ENCODE measurements around the gene BCL3.

Gene BCL3

DNA sequence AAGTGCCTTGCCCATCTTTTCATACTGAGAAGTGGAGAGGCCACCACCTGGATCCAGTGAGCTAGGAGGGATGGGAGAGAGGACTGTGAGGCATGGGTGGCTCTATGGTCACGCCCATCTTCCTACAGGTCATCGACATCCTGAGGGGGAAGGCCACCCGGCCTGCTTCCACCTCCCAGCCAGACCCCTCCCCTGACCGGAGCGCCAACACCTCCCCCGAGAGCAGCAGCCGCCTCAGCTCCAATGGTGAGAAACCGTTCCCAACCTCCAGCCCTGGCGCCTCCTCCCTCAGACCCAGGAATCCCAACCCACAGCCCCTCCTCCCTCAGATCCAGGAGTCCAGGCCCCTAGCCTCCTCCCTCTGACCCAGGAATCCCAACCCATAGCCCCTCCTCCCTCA lies 10.1 kb downstream of the BCL3 start:
- TF ChIP-seq, protein P1, sequence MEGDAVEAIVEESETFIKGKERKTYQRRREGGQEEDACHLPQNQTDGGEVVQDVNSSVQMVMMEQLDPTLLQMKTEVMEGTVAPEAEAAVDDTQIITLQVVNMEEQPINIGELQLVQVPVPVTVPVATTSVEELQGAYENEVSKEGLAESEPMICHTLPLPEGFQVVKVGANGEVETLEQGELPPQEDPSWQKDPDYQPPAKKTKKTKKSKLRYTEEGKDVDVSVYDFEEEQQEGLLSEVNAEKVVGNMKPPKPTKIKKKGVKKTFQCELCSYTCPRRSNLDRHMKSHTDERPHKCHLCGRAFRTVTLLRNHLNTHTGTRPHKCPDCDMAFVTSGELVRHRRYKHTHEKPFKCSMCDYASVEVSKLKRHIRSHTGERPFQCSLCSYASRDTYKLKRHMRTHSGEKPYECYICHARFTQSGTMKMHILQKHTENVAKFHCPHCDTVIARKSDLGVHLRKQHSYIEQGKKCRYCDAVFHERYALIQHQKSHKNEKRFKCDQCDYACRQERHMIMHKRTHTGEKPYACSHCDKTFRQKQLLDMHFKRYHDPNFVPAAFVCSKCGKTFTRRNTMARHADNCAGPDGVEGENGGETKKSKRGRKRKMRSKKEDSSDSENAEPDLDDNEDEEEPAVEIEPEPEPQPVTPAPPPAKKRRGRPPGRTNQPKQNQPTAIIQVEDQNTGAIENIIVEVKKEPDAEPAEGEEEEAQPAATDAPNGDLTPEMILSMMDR (IDR thresholded peaks at IDR 0.05), result no peak
- peak overlapping the region; percentile 58 for H3K27ac ChIP-seq
- H3K36me3 ChIP-seq, result peaks cover 67% of the 10 kb centered on the region
- peaks cover 39 to 59% of the 10 kb centered on the region in 2 experiments for H3K4me1 ChIP-seq (ENCODE audit: control insufficient read depth in 1 of 2, insufficient read depth in 1 of 2, low read depth in 1 of 2, low read length in 1 of 2)
- H3K27me3 ChIP-seq, result no peaks in the 10 kb centered on the region
- H3K9me3 ChIP-seq, result no peaks in the 10 kb centered on the region
- H3K4me3 ChIP-seq (ENCODE audit: low read depth in 1 of 2, low read length in 1 of 2), result no peak overlapping the region

DNA sequence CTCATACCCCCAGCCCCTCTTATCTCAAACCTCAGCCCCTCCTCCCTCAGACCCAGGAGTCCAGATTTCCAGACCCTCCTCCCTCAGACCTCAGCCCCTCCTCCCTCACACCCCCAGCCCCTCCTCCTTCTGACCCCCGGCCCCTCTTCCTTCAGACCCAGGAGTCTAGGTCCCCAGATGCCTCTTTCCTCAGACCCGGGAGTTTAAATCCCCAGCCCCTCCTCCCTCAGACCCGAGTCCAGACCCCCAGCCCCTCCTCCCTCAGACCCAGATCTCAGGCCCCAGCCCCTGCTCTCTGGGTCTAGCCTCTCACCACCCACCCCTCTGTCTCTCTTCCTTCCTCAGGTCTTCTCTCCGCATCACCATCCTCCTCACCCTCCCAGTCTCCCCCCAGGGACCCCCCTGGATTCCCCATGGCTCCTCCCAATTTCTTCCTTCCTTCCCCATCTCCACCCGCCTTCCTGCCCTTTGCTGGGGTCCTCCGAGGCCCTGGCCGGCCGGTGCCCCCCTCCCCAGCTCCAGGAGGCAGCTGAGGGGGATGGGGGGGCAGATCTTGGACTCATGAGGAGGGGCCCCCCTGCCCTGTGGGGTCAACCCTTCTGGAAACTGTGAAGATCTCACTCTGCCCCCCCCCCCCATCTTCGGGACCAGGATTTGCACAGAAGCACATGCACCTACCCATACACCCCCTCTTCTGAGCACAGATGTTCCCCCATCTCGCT lies 10.7 kb downstream of the BCL3 start:
- no peaks in the 10 kb centered on the region for H3K27me3 ChIP-seq
- peak overlapping the region; percentile 58 for H3K27ac ChIP-seq
- H3K4me3 ChIP-seq (ENCODE audit: low read depth in 1 of 2, low read length in 1 of 2), result no peak overlapping the region
- TF ChIP-seq, protein P1 (IDR thresholded peaks at IDR 0.05), result no peak
- no peaks in the 10 kb centered on the region for H3K9me3 ChIP-seq
- peaks cover 67% of the 10 kb centered on the region for H3K36me3 ChIP-seq
- H3K4me1 ChIP-seq (ENCODE audit: control insufficient read depth in 1 of 2, insufficient read depth in 1 of 2, low read depth in 1 of 2, low read length in 1 of 2), result peaks cover 45 to 61% of the 10 kb centered on the region in 2 experiments

DNA sequence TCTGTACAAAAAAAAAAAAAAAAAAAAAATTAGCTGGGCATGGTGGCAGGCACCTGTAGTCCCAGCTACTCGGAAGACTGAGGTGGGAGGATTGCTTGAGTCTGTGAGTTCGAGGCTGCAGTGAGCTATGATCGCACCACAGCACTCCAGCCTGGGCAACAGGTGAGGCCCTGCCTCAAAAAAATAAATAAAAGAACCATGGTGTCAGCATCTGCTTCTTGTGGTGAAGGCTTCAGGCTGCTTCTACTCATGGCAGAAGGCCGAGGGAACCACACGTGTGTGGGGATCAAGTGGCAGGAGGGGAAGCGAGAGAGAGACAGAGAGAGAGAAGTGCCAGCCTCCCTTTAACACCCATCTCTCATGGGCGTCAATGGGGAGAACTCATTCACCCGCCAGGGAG lies 13.5 kb downstream of the BCL3 start:
- Histone ChIP-seq H3K9me3 (no peaks in the 10 kb centered on the region), H3K27ac (peak overlapping the region; percentile 89), H3K4me1 (ENCODE audit: control insufficient read depth in 1 of 2, insufficient read depth in 1 of 2, low read depth in 1 of 2, low read length in 1 of 2) (peaks cover 46 to 63% of the 10 kb centered on the region in 2 experiments), H3K36me3 (peaks cover 45% of the 10 kb centered on the region), H3K27me3 (no peaks in the 10 kb centered on the region), H3K4me3 (ENCODE audit: low read depth in 1 of 2, low read length in 1 of 2) (no peak overlapping the region)
- TF ChIP-seq, protein P1 (IDR thresholded peaks at IDR 0.05), result no peak

DNA sequence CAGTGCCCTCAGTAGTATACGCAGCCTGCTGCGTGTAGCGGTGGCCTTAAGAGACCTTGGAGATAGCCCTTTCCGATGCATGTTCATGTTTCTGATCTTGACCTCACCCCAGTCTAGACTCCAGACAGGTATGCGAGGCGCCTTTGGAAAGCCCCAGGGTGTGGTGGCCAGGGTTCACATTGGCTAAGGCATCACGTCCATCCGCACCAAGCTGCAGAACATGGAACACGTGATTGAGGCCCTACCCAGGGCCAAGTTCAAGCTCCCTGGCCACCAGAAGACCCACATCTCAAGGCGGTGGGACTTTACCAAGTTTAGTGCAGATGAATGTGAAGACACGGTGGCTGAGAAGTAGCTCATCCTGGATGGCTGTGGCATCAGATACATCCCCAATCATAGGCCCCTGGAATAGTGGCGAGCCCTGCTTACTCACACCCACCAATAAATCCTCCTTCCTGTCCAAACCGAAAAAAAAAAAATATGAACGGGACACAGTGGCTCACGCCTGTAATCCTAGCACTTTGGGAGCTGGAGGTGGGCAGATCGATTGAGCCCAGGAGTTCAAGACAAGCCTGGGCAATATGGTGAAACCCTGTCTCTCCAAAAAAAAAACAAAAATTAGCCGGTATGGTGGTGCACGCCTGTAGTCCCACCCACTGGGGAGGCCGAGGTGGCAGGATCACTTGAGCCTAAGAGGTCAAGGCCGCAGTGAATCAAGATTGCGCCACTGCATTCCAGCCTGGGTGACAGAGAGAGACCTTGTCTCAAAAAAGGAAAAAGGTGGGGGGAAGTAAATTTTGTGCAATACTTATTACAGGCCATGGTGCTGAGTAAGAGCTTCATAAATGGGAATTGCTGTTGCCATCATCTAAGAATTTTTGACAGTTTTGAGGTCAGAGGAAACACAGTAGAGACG lies 16.8 kb downstream of the BCL3 start:
- Histone ChIP-seq H3K27me3 (no peaks in the 10 kb centered on the region), H3K27ac (peak overlapping the region; percentile 89), H3K4me3 (ENCODE audit: low read depth in 1 of 2, low read length in 1 of 2) (peak overlapping the region in 1 of 2 experiments; percentile 48), H3K9me3 (no peaks in the 10 kb centered on the region), H3K4me1 (ENCODE audit: control insufficient read depth in 1 of 2, insufficient read depth in 1 of 2, low read depth in 1 of 2, low read length in 1 of 2) (peaks cover 64 to 85% of the 10 kb centered on the region in 2 experiments), H3K36me3 (peaks cover 12% of the 10 kb centered on the region)
- TF ChIP-seq, protein P1 (IDR thresholded peaks at IDR 0.05), result peak; percentile 10

DNA sequence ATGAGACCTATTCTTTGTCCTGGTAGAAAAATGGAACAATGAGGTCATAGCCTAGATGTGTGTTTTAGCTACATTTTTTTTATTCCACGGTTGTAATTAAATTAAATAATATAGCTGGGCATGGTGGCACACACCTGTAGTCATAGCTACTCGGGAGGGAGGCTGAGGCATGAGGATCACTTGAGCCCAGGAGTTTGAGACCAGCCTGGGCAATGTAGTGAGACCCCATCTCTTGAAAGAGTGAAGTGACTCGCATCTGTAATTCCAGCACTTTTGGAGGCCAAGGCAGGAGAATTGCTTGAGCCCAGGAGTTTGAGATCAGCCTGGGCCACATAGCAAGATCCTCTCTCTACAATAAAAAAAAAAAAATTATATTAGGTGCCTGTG lies 17.4 kb downstream of the BCL3 start:
- no peaks in the 10 kb centered on the region for H3K9me3 ChIP-seq
- peak overlapping the region in 1 of 2 experiments; percentile 48 for H3K4me3 ChIP-seq (ENCODE audit: low read depth in 1 of 2, low read length in 1 of 2)
- peak overlapping the region; percentile 89 for H3K27ac ChIP-seq
- peaks cover 6% of the 10 kb centered on the region for H3K36me3 ChIP-seq
- TF ChIP-seq, protein P1 (IDR thresholded peaks at IDR 0.05), result no peak
- H3K27me3 ChIP-seq, result no peaks in the 10 kb centered on the region
- peaks cover 70 to 83% of the 10 kb centered on the region in 2 experiments for H3K4me1 ChIP-seq (ENCODE audit: control insufficient read depth in 1 of 2, insufficient read depth in 1 of 2, low read depth in 1 of 2, low read length in 1 of 2)
